Keratinocyte (primary cell): ENCODE measurements around the gene CERS2. TPM values are rescaled to one million over a fixed set of nuclear protein-coding genes. Genes with fewer than 3 reads are reported as not detected.

Source experiments
- DNase-seq: peaks from one replicate; pipeline ENCODE4 v3.0.0-alpha.2; 2011; ENCODE audit warnings: low read depth, missing footprints, low spot score
- FAIRE-seq: peaks from 2 replicates; lab custom pipeline; 2011; peaks lifted over from hg19 to GRCh38; lab: Jason Lieb, UNC
- H2AFZ ChIP-seq: 2 replicates; pipeline ENCODE4 v1.6.0; 2012; ENCODE audit warnings: low read length, control low read depth, inconsistent platforms; ENCODE audit not compliant: control insufficient read depth
- H3K27ac ChIP-seq: 2 replicates; pipeline ENCODE4 v1.5.1; 2011; ENCODE audit warnings: low read length; ENCODE audit not compliant: control insufficient read depth, insufficient read depth
- H3K27me3 ChIP-seq: 3 replicates; pipeline ENCODE4 v1.6.0; 2011; ENCODE audit warnings: low read length; ENCODE audit not compliant: control insufficient read depth, insufficient read depth; ENCODE audit errors: extremely low read depth
- H3K36me3 ChIP-seq, 2 experiments: 2 replicates in 1 of 2; 3 replicates in 1 of 2; pipeline ENCODE4 v1.5.1; 2011; ENCODE audit warnings: low read length in 2 of 2, mild to moderate bottlenecking in 1 of 2; ENCODE audit not compliant: control insufficient read depth in 2 of 2, insufficient read depth in 2 of 2; ENCODE audit errors: extremely low read depth in 1 of 2
- H3K4me1 ChIP-seq: 3 replicates; pipeline ENCODE4 v1.5.1; 2011; ENCODE audit warnings: low read length; ENCODE audit not compliant: control insufficient read depth, insufficient read depth; ENCODE audit errors: extremely low read depth
- H3K4me2 ChIP-seq: 3 replicates; pipeline ENCODE4 v1.6.0; 2011; ENCODE audit warnings: low read depth, low read length; ENCODE audit not compliant: control insufficient read depth, insufficient read depth; ENCODE audit errors: extremely low read depth
- H3K4me3 ChIP-seq, 3 experiments: fragments of 200-600 bp in 1 of 3; sonication (generic) in 1 of 3; 2 replicates in 2 of 3; 3 replicates in 1 of 3; pipeline ENCODE4 v1.5.1; 2011 to 2016; ENCODE audit warnings: low read length in 3 of 3, mild to moderate bottlenecking in 3 of 3, control low read depth in 2 of 3, inconsistent platforms in 1 of 3, low read depth in 1 of 3, mixed read lengths in 1 of 3, mixed run types in 1 of 3, moderate library complexity in 1 of 3; ENCODE audit not compliant: control insufficient read depth in 2 of 3, insufficient read depth in 2 of 3; ENCODE audit errors: extremely low read depth in 1 of 3
- H3K79me2 ChIP-seq: 2 replicates; pipeline ENCODE4 v1.6.0; 2012; ENCODE audit warnings: low read length; ENCODE audit not compliant: control insufficient read depth, insufficient read depth
- H3K9ac ChIP-seq: 3 replicates; pipeline ENCODE4 v1.6.0; 2011; ENCODE audit warnings: low read length; ENCODE audit not compliant: control insufficient read depth, insufficient read depth; ENCODE audit errors: extremely low read depth
- H3K9me1 ChIP-seq: 3 replicates; pipeline ENCODE4 v1.6.0; 2011; ENCODE audit warnings: low read length; ENCODE audit not compliant: control insufficient read depth, insufficient read depth; ENCODE audit errors: extremely low read depth
- H3K9me3 ChIP-seq: 2 replicates; pipeline ENCODE4 v1.5.1; 2012; ENCODE audit warnings: low read depth, low read length; ENCODE audit not compliant: control insufficient read depth
- H4K20me1 ChIP-seq: 3 replicates; pipeline ENCODE4 v1.6.0; 2011; ENCODE audit warnings: low read length; ENCODE audit not compliant: control insufficient read depth, insufficient read depth; ENCODE audit errors: extremely low read depth
- CTCF ChIP-seq, 3 experiments: IDR thresholded peaks in 1 of 3; conservative IDR thresholded peaks in 1 of 3; optimal IDR thresholded peaks in 1 of 3; 2 replicates in 2 of 3; 3 replicates in 1 of 3; pipeline versions ENCODE3 to v1.5.1; 2011; ENCODE audit warnings: low read length in 3 of 3, mild to moderate bottlenecking in 3 of 3, moderate library complexity in 2 of 3, control low read depth in 1 of 3, inconsistent platforms in 1 of 3; ENCODE audit not compliant: insufficient read depth in 2 of 3; ENCODE audit errors: extremely low read depth in 1 of 3
- EZH2 ChIP-seq: IDR thresholded peaks from one replicate; pipeline ENCODE4 v1.6.1; 2012; ENCODE audit warnings: inconsistent platforms, mild to moderate bottlenecking, low read length, moderate library complexity
- dilution Hi-C: fragments of 300-500 bp; cut with MboI; formaldehyde crosslinking; loops from one replicate; pipeline ENCODE4 v1.7.0; 2020; ENCODE audit warnings: low sequenced_read_pairs; ENCODE audit not compliant: extremely low pct_ligation_motif_present
- polyA plus RNA-seq, 5 experiments: library from polyadenylated mRNA; depleted of rRNA in 3 of 5; stranded (reverse) in 3 of 5; stranded (forward) in 1 of 5; unstranded in 1 of 5; fragments of >200 nt; gene quantifications; 1 replicate in 1 of 5; 2 replicates in 3 of 5; 3 replicates in 1 of 5; pipeline versions ENCODE4 v1.2.1 to v1.2.3, GENCODE V29; 2011 to 2012; ENCODE audit warnings: missing spikeins in 2 of 5, low read depth in 1 of 5, low replicate concordance in 1 of 5

CERS2 gene
- polyA plus RNA-seq, 1 donor (not counting 4 experiments of a cell fraction or from before 2014, with no cell fraction given): 121 TPM

GRCh38 chr1:150928286-150928685, 46.3 kb downstream of the CERS2 start:
- no peak overlapping the region for H3K9ac ChIP-seq
- TF ChIP-seq EZH2 (no peak), CTCF (optimal IDR thresholded peaks at IDR 0.05 in 1 of 3, IDR thresholded peaks at IDR 0.05 in 1 of 3, conservative IDR thresholded peaks at IDR 0.05 in 1 of 3; ENCODE audit: extremely low read depth in 1 of 3, insufficient read depth in 2 of 3, low read length in 3 of 3) (no peak)
- FAIRE-seq (no peak), DNase-seq (no peak)
- no peak overlapping the region for H2AFZ ChIP-seq
- H3K9me1 ChIP-seq: no peaks in the 10 kb centered on the region
- H3K79me2 ChIP-seq: peaks cover 10% of the 10 kb centered on the region
- dilution Hi-C loops: no loop called here
- H3K27ac ChIP-seq: no peak overlapping the region
- peaks cover 13 to 23% of the 10 kb centered on the region in 2 experiments for H3K36me3 ChIP-seq
- no peaks in the 10 kb centered on the region for H4K20me1 ChIP-seq
- H3K4me1 ChIP-seq: peaks cover 7% of the 10 kb centered on the region
- no peak overlapping the region for H3K4me3 ChIP-seq
- H3K9me3 ChIP-seq: no peaks in the 10 kb centered on the region
- H3K4me2 ChIP-seq: no peak overlapping the region
- H3K27me3 ChIP-seq: no peaks in the 10 kb centered on the region

- Histone ChIP-seq H3K27me3 (no peaks in the 10 kb centered on the region), H3K9me1 (no peaks in the 10 kb centered on the region), H3K9ac (no peak overlapping the region), H4K20me1 (no peaks in the 10 kb centered on the region), H3K4me3 (no peak overlapping the region), H3K79me2 (peaks cover 10% of the 10 kb centered on the region), H3K9me3 (no peaks in the 10 kb centered on the region), H3K4me2 (no peak overlapping the region), H2AFZ (no peak overlapping the region), H3K36me3 (peaks cover 11 to 20% of the 10 kb centered on the region in 2 experiments), H3K27ac (no peak overlapping the region), H3K4me1 (peaks cover 11% of the 10 kb centered on the region)
- DNase-seq (no peak), FAIRE-seq (no peak)
- dilution Hi-C loops: no loop called here
- TF ChIP-seq EZH2 (no peak), CTCF (optimal IDR thresholded peaks at IDR 0.05 in 1 of 3, IDR thresholded peaks at IDR 0.05 in 1 of 3, conservative IDR thresholded peaks at IDR 0.05 in 1 of 3; ENCODE audit: extremely low read depth in 1 of 3, insufficient read depth in 2 of 3, low read length in 3 of 3) (no peak)
These were observed 47.0 kb downstream of the CERS2 start for GRCh38 chr1:150927624-150928023.
